Ectodermal cell (in vitro differentiated cells): ENCODE measurements around the gene CYBA.

Source experiments
- H3K27ac ChIP-seq: 2 replicates; pipeline ENCODE4 v1.7.0; 2013; ENCODE audit warnings: mild to moderate bottlenecking, low read depth, low read length; ENCODE audit not compliant: insufficient read depth, poor library complexity, severe bottlenecking
- H3K27me3 ChIP-seq: 2 replicates; pipeline ENCODE4 v1.7.0; 2013; ENCODE audit warnings: mild to moderate bottlenecking, low read length; ENCODE audit not compliant: insufficient read depth, control insufficient read depth, poor library complexity, severe bottlenecking
- H3K36me3 ChIP-seq: one replicate; pipeline ENCODE4 v1.7.0; 2013; ENCODE audit warnings: low read length; ENCODE audit not compliant: control insufficient read depth, insufficient read depth
- H3K4me1 ChIP-seq: one replicate; pipeline ENCODE4 v1.7.0; 2013; ENCODE audit warnings: low read length; ENCODE audit not compliant: control insufficient read depth, insufficient read depth
- H3K4me3 ChIP-seq: 2 replicates; pipeline ENCODE4 v1.7.0; 2013; ENCODE audit warnings: low read depth, low read length, control low read depth; ENCODE audit not compliant: insufficient read depth
- H3K9me3 ChIP-seq: 2 replicates; pipeline ENCODE4 v1.7.0; 2013; ENCODE audit warnings: mild to moderate bottlenecking, low read length, moderate library complexity; ENCODE audit not compliant: control insufficient read depth
- WGBS, 2 experiments: methylation state at CpG; one replicate each; pipeline ENCODE4 v1.1.7; 2013; ENCODE audit warnings: missing lambda C conversion rate in 2 of 2; 5-methylcytosine and 5-hydroxymethylcytosine counted together

Gene CYBA

DNA sequence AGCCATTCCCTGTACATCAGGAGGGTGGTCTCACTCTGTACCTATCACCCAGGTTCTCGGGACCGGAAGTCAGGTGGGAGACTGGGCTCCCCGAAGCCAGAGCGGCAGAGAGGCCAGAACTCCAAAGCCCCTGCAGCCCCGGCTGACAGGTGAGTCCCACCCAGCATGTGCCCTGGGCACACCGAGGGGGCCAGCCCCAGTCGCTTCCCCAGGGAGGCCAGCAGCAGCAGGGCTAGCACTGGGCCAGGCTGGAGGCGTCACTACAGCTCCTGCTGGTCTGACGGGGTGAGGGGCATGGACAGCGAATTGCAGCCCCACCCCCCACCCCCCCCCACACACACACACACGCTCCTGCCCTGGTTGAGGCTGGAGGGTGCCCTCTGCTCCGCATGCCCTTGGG, 20.4 kb downstream of the CYBA start:
- H3K27me3 ChIP-seq, result peaks cover 16% of the 10 kb centered on the region
- H3K36me3 ChIP-seq, result peaks cover 2% of the 10 kb centered on the region
- no peak overlapping the region for H3K4me3 ChIP-seq
- H3K4me1 ChIP-seq, result peaks cover 10% of the 10 kb centered on the region
- WGBS, 2 experiments, result 95% methylated on average over 9 to 12 of the region's 12 CpGs
- no peak overlapping the region for H3K27ac ChIP-seq
- no peaks in the 10 kb centered on the region for H3K9me3 ChIP-seq

DNA sequence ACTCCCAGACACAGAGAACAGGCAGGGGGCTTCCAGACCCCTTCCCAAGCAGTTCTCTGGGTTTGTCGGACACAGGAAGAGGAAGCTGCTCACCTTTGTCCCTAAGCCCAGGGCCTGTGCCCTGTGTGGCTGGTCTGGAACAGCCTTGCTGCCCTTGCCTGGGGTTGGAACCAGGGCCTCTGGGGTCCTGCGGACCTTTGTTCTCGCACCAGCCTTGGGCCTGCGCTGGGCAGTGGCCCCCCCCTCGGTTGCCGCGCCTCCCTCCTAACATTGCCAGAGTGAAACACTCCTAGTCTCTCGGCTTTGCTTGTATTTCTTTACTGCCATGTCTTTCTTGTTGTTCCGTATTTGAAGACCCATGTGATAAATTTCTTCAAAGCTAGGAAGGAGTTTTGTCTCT, 21.0 kb downstream of the CYBA start:
- Histone ChIP-seq H3K9me3 (no peaks in the 10 kb centered on the region), H3K4me3 (no peak overlapping the region), H3K27ac (no peak overlapping the region), H3K27me3 (peaks cover 10% of the 10 kb centered on the region), H3K4me1 (peaks cover 8% of the 10 kb centered on the region), H3K36me3 (peaks cover 2% of the 10 kb centered on the region)
- WGBS, 2 experiments, result 85% methylated on average over 9 of the region's 9 CpGs

DNA sequence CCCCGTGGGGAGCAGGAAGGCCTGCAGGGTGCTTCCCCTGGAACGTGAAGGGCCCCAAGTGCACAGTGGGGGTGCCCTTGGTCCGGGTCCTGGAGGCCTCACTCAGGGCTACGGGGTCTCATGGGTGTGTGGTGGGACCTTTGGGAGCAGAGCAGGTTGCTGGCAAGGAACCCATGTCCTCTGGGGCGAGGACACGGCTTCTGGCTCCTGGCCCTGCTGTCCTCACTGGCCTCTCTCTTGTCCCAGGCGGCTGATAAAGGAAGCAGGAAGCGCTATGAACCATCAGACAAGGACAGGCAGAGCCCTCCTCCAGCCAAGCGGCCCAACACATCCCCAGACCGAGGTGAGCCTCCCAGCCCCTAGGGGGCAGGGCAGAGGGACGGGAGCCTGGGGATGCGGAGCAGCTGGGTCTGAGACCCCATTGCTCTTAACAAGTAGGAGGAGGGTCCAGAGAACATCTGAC, 22.3 kb downstream of the CYBA start:
- H3K36me3 ChIP-seq, result peaks cover 15% of the 10 kb centered on the region
- no peaks in the 10 kb centered on the region for H3K4me1 ChIP-seq
- H3K9me3 ChIP-seq, result no peaks in the 10 kb centered on the region
- H3K4me3 ChIP-seq, result no peak overlapping the region
- H3K27me3 ChIP-seq, result no peaks in the 10 kb centered on the region
- no peak overlapping the region for H3K27ac ChIP-seq
- WGBS, 2 experiments, result 69 to 70% methylated on average over 12 of the region's 12 CpGs

DNA sequence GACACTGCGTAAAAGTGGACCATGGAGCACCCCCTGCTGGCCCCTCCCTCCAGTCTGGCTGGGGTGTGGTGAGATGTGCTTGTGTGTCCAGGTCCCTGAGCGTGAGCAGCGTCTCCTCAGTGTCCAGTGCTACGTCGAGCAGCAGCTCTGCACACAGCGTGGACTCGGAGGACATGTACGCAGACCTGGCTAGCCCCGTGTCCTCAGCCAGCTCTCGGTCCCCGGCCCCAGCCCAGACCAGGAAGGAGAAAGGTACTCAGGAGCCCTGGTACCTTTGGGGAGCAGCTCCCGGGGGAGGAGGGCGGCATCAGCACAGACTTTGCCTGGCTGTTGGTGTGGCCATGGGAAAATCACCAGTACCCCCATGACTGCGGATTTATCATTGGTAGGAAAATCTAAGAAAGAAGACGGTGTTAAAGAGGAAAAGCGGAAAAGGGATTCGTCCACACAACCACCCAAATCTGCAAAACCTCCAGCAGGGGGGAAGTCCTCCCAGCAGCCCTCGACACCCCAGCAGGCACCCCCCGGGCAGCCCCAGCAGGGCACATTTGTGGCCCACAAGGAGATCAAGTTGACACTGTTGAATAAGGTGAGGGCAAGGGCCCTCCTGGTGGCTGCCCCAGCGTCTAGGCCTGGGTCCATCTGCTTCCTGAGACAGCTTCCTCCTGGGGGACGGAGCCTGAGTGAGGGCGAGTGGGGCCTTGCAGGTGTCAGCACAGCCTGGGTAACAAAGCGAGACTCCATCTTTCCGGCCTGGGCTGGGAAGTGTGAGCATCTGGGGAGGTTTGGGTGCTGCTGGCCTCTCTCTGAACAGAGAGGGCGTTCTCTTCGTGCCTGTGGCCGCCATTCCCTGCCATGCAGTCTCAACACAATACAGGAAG, 23.1 kb downstream of the CYBA start:
- H3K36me3 ChIP-seq, result peaks cover 19% of the 10 kb centered on the region
- WGBS, 2 experiments, result 95 to 96% methylated on average over 27 of the region's 27 CpGs
- H3K9me3 ChIP-seq, result no peaks in the 10 kb centered on the region
- no peaks in the 10 kb centered on the region for H3K4me1 ChIP-seq
- no peak overlapping the region for H3K27ac ChIP-seq
- H3K27me3 ChIP-seq, result no peaks in the 10 kb centered on the region
- H3K4me3 ChIP-seq, result no peak overlapping the region

DNA sequence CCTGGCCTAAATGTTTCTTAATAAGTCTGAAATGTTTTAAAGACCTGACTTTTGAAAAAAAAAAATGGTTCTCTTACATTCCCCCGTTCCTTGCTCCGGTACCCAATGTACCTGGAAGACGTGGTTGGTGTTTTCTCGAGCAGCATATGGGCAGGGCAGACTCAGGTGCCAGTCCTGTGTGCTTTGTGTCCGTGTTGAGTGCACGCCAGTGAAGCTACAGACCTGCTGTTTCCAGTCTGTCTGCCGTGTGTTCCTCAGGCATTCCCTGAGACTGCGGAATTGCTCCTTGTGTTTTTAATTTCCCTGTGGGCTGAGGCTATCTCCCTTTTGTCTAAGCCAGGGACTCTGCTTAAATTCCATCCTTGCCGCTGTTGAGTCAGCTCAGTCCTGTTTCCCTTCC, 24.2 kb downstream of the CYBA start:
- WGBS, 2 experiments, result 95% methylated on average over 9 of the region's 9 CpGs
- Histone ChIP-seq H3K27me3 (no peaks in the 10 kb centered on the region), H3K9me3 (no peaks in the 10 kb centered on the region), H3K4me3 (no peak overlapping the region), H3K36me3 (peaks cover 23% of the 10 kb centered on the region), H3K4me1 (no peaks in the 10 kb centered on the region), H3K27ac (no peak overlapping the region)

DNA sequence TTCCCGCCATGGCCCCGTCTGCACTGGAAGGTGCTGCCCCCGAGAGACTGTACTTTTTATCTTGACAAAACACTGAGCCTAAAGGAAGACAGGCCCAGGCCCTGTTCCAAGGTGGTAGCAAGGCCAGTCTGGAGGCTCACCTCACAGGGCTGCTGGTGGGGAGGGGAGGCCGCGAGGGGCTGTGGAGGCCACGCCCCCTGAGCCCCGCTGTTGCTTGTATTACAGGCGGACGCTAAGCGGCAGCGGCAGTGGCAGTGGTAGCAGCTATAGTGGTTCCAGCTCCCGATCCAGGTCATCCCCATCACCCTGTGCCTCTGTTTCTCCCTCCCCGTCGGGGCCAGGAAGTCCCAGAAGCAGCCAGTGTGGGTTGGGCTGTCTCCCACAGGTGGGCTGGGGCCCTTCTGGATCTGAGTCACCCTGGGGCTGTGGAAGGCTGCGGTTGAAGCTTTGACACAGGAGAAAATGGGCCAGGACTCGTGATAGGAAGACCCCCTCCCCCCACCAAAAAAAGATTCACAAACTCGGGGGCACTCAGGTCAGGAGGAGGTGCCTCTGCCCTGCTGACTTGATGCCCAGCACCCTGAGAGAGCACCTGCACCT, 25.8 kb downstream of the CYBA start:
- Histone ChIP-seq H3K27me3 (no peaks in the 10 kb centered on the region), H3K4me3 (no peak overlapping the region), H3K9me3 (no peaks in the 10 kb centered on the region), H3K27ac (no peak overlapping the region), H3K36me3 (peaks cover 23% of the 10 kb centered on the region), H3K4me1 (no peaks in the 10 kb centered on the region)
- 89% methylated on average over 17 of the region's 17 CpGs for WGBS, 2 experiments

DNA sequence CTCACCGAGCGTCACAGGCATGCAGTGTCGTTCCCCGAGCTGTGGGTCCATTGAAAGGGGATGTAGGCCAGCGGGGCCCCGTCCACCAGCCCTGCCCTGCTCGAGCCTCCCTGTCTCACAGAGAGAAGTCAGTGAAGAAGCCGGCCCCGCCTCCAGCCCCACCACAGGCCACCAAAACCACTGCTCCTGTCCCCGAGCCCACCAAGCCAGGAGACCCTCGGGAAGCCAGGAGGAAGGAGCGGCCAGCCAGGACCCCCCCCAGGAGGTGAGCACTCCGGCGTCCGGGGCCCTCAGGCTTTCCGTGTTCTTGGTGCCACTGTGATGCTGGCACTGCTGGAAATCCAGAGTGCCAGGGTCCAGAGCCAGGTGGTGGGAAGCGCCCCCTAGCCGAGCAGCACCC, 26.4 kb downstream of the CYBA start:
- H3K4me1 ChIP-seq, result no peaks in the 10 kb centered on the region
- H3K27me3 ChIP-seq, result no peaks in the 10 kb centered on the region
- no peak overlapping the region for H3K4me3 ChIP-seq
- no peaks in the 10 kb centered on the region for H3K9me3 ChIP-seq
- no peak overlapping the region for H3K27ac ChIP-seq
- peaks cover 23% of the 10 kb centered on the region for H3K36me3 ChIP-seq
- WGBS, 2 experiments, result 94 to 95% methylated on average over 18 of the region's 18 CpGs

DNA sequence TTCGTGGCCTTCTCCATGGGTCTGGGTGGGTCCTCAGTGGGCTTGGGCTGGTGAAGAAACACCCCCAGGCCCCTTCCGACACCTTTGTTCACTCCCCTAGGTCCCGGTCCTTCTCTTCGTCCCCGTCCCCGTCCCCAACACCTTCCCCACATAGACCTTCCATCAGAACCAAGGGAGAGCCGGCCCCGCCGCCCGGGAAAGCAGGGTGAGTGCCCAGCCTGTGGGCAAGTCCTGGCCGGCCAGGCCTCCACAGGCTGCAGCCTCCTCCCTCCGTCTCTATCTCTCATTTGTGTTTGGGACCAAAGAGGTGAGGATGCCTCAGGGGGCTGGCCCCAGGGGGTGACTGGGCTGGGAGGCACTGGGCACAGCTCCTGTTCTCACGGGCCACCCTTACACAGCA, 27.0 kb downstream of the CYBA start:
- no peaks in the 10 kb centered on the region for H3K9me3 ChIP-seq
- WGBS, 2 experiments, result 93 to 96% methylated on average over 13 of the region's 13 CpGs
- no peak overlapping the region for H3K4me3 ChIP-seq
- no peaks in the 10 kb centered on the region for H3K4me1 ChIP-seq
- H3K36me3 ChIP-seq, result peaks cover 23% of the 10 kb centered on the region
- H3K27ac ChIP-seq, result no peak overlapping the region
- no peaks in the 10 kb centered on the region for H3K27me3 ChIP-seq

DNA sequence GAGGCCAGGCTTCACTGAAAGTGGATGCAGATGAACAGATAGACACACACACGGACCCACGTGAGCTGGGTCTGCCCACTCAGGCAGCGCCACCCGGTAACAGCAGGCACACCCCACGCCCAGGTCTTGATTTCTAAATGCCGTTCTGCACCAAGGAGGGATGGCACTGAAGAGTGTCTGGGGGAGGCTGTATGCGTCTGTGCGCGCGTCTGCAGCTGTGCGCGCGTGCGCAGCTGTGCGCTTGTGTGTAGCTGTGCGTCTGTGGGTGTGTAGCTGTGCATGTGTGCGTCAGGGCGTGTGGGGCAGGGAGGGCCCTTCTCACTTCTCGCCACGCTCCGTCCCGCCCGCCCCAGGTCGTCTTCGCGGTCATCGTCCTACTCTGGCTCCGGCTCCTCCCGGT, 28.0 kb downstream of the CYBA start:
- no peaks in the 10 kb centered on the region for H3K4me1 ChIP-seq
- H3K27ac ChIP-seq, result no peak overlapping the region
- no peaks in the 10 kb centered on the region for H3K9me3 ChIP-seq
- 97% methylated on average over 29 of the region's 29 CpGs for WGBS, 2 experiments
- H3K4me3 ChIP-seq, result no peak overlapping the region
- H3K36me3 ChIP-seq, result peaks cover 26% of the 10 kb centered on the region
- H3K27me3 ChIP-seq, result no peaks in the 10 kb centered on the region

DNA sequence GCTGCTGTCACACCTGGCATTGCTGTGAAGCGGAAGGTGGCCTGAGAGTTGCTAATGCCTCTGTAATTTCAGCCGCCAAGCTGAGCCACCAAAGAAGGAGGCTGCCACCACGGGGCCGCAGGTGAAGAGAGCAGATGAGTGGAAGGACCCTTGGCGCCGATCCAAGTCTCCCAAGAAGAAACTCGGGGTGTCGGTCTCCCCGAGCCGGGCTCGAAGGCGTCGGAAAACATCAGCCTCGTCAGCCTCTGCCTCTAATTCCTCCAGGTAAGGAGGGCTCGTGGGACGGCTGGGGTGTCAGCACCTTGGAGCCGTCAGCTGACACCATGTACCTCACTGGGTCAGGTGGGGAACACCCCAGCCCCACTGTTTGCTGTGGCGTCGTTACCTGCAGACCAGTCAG, 28.7 kb downstream of the CYBA start:
- H3K36me3 ChIP-seq, result peaks cover 26% of the 10 kb centered on the region
- no peaks in the 10 kb centered on the region for H3K9me3 ChIP-seq
- no peak overlapping the region for H3K27ac ChIP-seq
- WGBS, 2 experiments, result 95 to 96% methylated on average over 19 of the region's 19 CpGs
- no peak overlapping the region for H3K4me3 ChIP-seq
- no peaks in the 10 kb centered on the region for H3K27me3 ChIP-seq
- H3K4me1 ChIP-seq, result no peaks in the 10 kb centered on the region
